T-helper 2 cell (primary cell): ENCODE measurements around the gene EVX2.

Experiments
- DNase-seq, 5 experiments: peaks; one replicate each; pipeline versions ENCODE4 v3.0.0 to v3.0.0-alpha.2; 2012 to 2022

EVX2 gene

GRCh38 chr2:176081837-176082524 is 1.8 kb downstream of the EVX2 start:
- no peak for DNase-seq

GRCh38 chr2:176081376-176081836 is 2.4 kb downstream of the EVX2 start:
- DNase-seq: no peak

GRCh38 chr2:176080540-176081375 is 3.0 kb downstream of the EVX2 start:
- DNase-seq: no peak

- no peak for DNase-seq
Measured at GRCh38 chr2:176079831-176080539, 3.8 kb downstream of the EVX2 start.

GRCh38 chr2:176079285-176079830 is 4.4 kb downstream of the EVX2 start:
- DNase-seq: no peak

GRCh38 chr2:176078541-176079284 is 5.0 kb downstream of the EVX2 start:
- DNase-seq: no peak

- no peak for DNase-seq
Measured at GRCh38 chr2:176076796-176077195, 7.0 kb downstream of the EVX2 start.

GRCh38 chr2:176076063-176076462 is 7.7 kb downstream of the EVX2 start:
- DNase-seq: no peak

GRCh38 chr2:176075481-176075880 is 8.3 kb downstream of the EVX2 start:
- DNase-seq: no peak

- DNase-seq: no peak
Measured at GRCh38 chr2:176074919-176075425, 8.8 kb downstream of the EVX2 start.

GRCh38 chr2:176072951-176073904 is 10.5 kb downstream of the EVX2 start:
- DNase-seq: no peak

- DNase-seq: no peak
Measured at GRCh38 chr2:176072292-176072669, 11.5 kb downstream of the EVX2 start.

- DNase-seq: no peak
Measured at GRCh38 chr2:176071330-176072291, 12.2 kb downstream of the EVX2 start.

GRCh38 chr2:176068419-176068832 is 15.3 kb downstream of the EVX2 start:
- DNase-seq: no peak

- no peak for DNase-seq
Measured at GRCh38 chr2:176067589-176068418, 16.0 kb downstream of the EVX2 start.

GRCh38 chr2:176066645-176067588 is 16.8 kb downstream of the EVX2 start:
- no peak for DNase-seq

GRCh38 chr2:176063958-176064357 is 19.8 kb downstream of the EVX2 start:
- DNase-seq: peak in 1 of 5 experiments; percentile 78

- DNase-seq: no peak
Measured at GRCh38 chr2:176056406-176056805, 27.4 kb downstream of the EVX2 start.
